H1 (cell line): ENCODE data around the gene ZNF30. TPM values are rescaled to one million over a fixed set of nuclear protein-coding genes. Genes with fewer than 3 reads are reported as not detected.
A peak's percentile ranks its signal among the peaks of the same experiment; 100 is the strongest.

Experiments
- CREB1 ChIP-seq: IDR thresholded peaks from 2 replicates; pipeline ENCODE4 v1.6.1; 2012; ENCODE audit warnings: inconsistent platforms
- EGR1 ChIP-seq: IDR thresholded peaks from 2 replicates; pipeline ENCODE4 v1.6.1; 2011; ENCODE audit warnings: low read depth, low read length, borderline replicate concordance
- EP300 ChIP-seq, 2 experiments: IDR thresholded peaks; 1 replicate in 1 of 2; 2 replicates in 1 of 2; pipeline ENCODE4 v1.6.1; 2011 to 2012; ENCODE audit warnings: low read depth in 2 of 2, low read length in 2 of 2, mild to moderate bottlenecking in 2 of 2, borderline replicate concordance in 1 of 2, inconsistent platforms in 1 of 2, moderate library complexity in 1 of 2
- FOSL1 ChIP-seq: IDR thresholded peaks from 2 replicates; pipeline ENCODE4 v1.6.1; 2011; ENCODE audit warnings: mild to moderate bottlenecking, low read depth, low read length, moderate library complexity; ENCODE audit not compliant: insufficient read depth
- GABPA ChIP-seq: IDR thresholded peaks from 2 replicates; pipeline ENCODE4 v1.6.1; 2011; ENCODE audit warnings: mild to moderate bottlenecking, low read length, moderate library complexity, borderline replicate concordance; ENCODE audit not compliant: insufficient read depth
- GTF2F1 ChIP-seq: IDR thresholded peaks from 2 replicates; pipeline ENCODE4 v1.6.1; 2012; ENCODE audit warnings: low read depth, low read length, improper control_type of control experiment, borderline replicate concordance
- HDAC2 ChIP-seq, 2 experiments: fragments of 300-600 bp in 1 of 2; sonication (generic) in 1 of 2; IDR thresholded peaks; 2 replicates each; pipeline ENCODE4 v1.6.1; 2011 to 2012; ENCODE audit warnings: low read depth in 2 of 2, low read length in 2 of 2, mild to moderate bottlenecking in 2 of 2, moderate library complexity in 2 of 2, borderline replicate concordance in 1 of 2, inconsistent platforms in 1 of 2
- JUN ChIP-seq: IDR thresholded peaks from 2 replicates; pipeline ENCODE4 v1.6.1; 2011; ENCODE audit warnings: low read depth, mild to moderate bottlenecking, improper control_type of control experiment, low read length
- KDM1A ChIP-seq: fragments of 200-600, 300-600 bp; sonication (generic); IDR thresholded peaks from 2 replicates; pipeline ENCODE4 v1.7.1; 2016; ENCODE audit warnings: mild to moderate bottlenecking, low read length, borderline replicate concordance
- NANOG ChIP-seq: IDR thresholded peaks from 2 replicates; pipeline ENCODE4 v1.6.1; 2011; ENCODE audit warnings: low read length, low read depth, mild to moderate bottlenecking, inconsistent platforms; ENCODE audit not compliant: insufficient read depth, poor library complexity, severe bottlenecking
- NRF1 ChIP-seq: IDR thresholded peaks from 2 replicates; pipeline ENCODE4 v1.6.1; 2011; ENCODE audit warnings: mild to moderate bottlenecking, low read depth, low read length, improper control_type of control experiment
- PHF8 ChIP-seq: fragments of 200-600 bp; sonication (generic); conservative IDR thresholded peaks from 2 replicates; pipeline ENCODE4 v1.7.1; 2012; ENCODE audit warnings: low read depth, mild to moderate bottlenecking, inconsistent platforms, low read length, moderate library complexity
- POLR2AphosphoS5 ChIP-seq: IDR thresholded peaks from 2 replicates; pipeline ENCODE4 v1.6.1; 2011; ENCODE audit warnings: low read depth, low read length
- RNF2 ChIP-seq: fragments of 200-900, 300-1000 bp; sonication (generic); IDR thresholded peaks from 2 replicates; pipeline ENCODE4 v1.7.1; 2016; ENCODE audit warnings: borderline replicate concordance, low read depth, mild to moderate bottlenecking, antibody characterized with exemption, low read length; ENCODE audit not compliant: poor library complexity, severe bottlenecking; ENCODE audit errors: missing control alignments
- SAP30 ChIP-seq: fragments of 300-600 bp; sonication (generic); IDR thresholded peaks from 2 replicates; pipeline ENCODE4 v1.7.1; 2012; ENCODE audit warnings: low read length, moderate library complexity, mild to moderate bottlenecking, inconsistent platforms; ENCODE audit not compliant: insufficient read depth, insufficient replicate concordance
- TAF1 ChIP-seq: IDR thresholded peaks from 2 replicates; pipeline ENCODE4 v1.6.1; 2011; ENCODE audit warnings: mild to moderate bottlenecking, low read depth, low read length
- polyA plus RNA-seq, 7 experiments: library from polyadenylated mRNA; depleted of rRNA in 3 of 7; stranded (reverse) in 5 of 7; unstranded in 2 of 7; fragments of >200 nt in 5 of 7; fragments of 200-250 nt in 2 of 7; gene quantifications; 1 replicate in 5 of 7; 2 replicates in 1 of 7; 4 replicates in 1 of 7; pipeline versions ENCODE4 v1.2.1 to v1.2.3, GENCODE V29; 2011 to 2013; ENCODE audit warnings: missing spikeins in 2 of 7, mixed read lengths in 2 of 7
- total RNA-seq: library from RNA; stranded (reverse); fragmentation: NEBNext Ultra II Directional; extraction: Animal tissue kit (Norgen Biotek cat#: 25700); gene quantifications from 2 replicates; pipeline ENCODE4 v1.2.1, GENCODE V29; 2021
- TF ChIP-seq, protein P1 (sequence below): IDR thresholded peaks from 2 replicates; pipeline ENCODE4 v1.6.1; 2012; ENCODE audit warnings: inconsistent platforms
- TF ChIP-seq, protein P2 (sequence below): IDR thresholded peaks from 2 replicates; pipeline ENCODE4 v1.6.1; 2012; ENCODE audit warnings: low read length, inconsistent platforms
- TF ChIP-seq, protein P3 (sequence below): IDR thresholded peaks from 2 replicates; pipeline ENCODE4 v1.6.1; 2011; ENCODE audit warnings: low read depth, mild to moderate bottlenecking, low read length; ENCODE audit not compliant: insufficient read depth

Gene ZNF30
- total and polyA plus RNA-seq, 2 of the 8 experiments (the other 6 are each of a cell fraction or from before 2014, with no cell fraction given) = 2.0 to 4.7 TPM

DNA sequence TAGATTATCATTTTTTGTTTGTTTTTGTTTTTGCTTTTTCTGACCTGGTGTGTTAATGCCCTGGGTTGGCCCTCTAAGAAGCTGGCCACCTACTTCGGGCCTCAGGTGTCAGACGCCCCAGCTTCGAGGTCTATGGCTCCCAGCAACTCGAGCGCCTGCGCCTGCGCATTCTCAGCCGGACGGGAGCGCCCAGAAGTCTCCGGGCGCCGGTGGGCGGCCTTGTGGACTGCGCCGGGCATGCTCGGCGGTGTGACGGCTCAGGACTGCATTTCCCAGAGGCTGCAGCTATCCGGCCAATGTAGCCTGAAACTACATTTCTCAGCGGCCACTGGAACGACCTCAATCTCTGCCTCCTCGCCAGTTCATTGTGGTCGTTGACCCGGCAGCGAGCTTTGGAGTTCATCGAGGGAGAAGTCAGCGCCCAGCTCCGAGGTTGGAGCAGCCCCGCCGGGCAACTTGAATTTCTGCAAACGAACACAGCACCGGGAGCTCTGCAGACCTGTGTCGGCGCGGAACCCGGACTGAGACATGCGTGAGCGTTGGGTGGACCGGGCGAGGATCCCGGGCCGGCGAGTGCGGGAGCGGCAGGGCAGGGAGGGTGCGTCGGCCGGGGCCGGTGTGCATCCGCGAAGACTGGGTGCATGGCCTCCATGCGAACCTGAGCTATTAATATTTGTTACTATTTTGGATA, at the start of gene ZNF30 (continued):
- no peak for TF ChIP-seq GABPA
- TF ChIP-seq NANOG = no peak
- TF ChIP-seq TAF1 = peak; percentile 97
- TF ChIP-seq CREB1 = no peak
- TF ChIP-seq, protein P1, sequence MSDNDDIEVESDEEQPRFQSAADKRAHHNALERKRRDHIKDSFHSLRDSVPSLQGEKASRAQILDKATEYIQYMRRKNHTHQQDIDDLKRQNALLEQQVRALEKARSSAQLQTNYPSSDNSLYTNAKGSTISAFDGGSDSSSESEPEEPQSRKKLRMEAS = 0 out of 2 replicates have a peak, but pooled peaks have one; percentile 35
- TF ChIP-seq, protein P2, sequence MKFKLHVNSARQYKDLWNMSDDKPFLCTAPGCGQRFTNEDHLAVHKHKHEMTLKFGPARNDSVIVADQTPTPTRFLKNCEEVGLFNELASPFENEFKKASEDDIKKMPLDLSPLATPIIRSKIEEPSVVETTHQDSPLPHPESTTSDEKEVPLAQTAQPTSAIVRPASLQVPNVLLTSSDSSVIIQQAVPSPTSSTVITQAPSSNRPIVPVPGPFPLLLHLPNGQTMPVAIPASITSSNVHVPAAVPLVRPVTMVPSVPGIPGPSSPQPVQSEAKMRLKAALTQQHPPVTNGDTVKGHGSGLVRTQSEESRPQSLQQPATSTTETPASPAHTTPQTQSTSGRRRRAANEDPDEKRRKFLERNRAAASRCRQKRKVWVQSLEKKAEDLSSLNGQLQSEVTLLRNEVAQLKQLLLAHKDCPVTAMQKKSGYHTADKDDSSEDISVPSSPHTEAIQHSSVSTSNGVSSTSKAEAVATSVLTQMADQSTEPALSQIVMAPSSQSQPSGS = no peak
- no peak for TF ChIP-seq HDAC2 (IDR thresholded peaks at IDR 0.05; ENCODE audit: borderline replicate concordance in 1 of 2, low read depth in 2 of 2, low read length in 2 of 2)
- TF ChIP-seq EGR1 = 0 out of 2 replicates have a peak, but pooled peaks have one; percentile 10
- no peak for TF ChIP-seq RNF2
- no peak for TF ChIP-seq SAP30
- no peak for TF ChIP-seq JUN
- TF ChIP-seq PHF8 = peak; percentile 80
- 0 out of 2 replicates have a peak, but pooled peaks have one; percentile 54 for TF ChIP-seq GTF2F1
- TF ChIP-seq FOSL1 = no peak
- TF ChIP-seq EP300 (IDR thresholded peaks at IDR 0.05; ENCODE audit: borderline replicate concordance in 1 of 2, low read depth in 2 of 2, low read length in 2 of 2) = 0 out of 3 replicates have a peak, but pooled peaks of 1 of the 2 experiments have one; percentile 17
- TF ChIP-seq NRF1 = peak; percentile 84
- peak; percentile 82 for TF ChIP-seq POLR2AphosphoS5
- TF ChIP-seq, protein P3, sequence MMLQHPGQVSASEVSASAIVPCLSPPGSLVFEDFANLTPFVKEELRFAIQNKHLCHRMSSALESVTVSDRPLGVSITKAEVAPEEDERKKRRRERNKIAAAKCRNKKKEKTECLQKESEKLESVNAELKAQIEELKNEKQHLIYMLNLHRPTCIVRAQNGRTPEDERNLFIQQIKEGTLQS = no peak
- TF ChIP-seq KDM1A = no peak
